Activated CD4-positive, alpha-beta T cell treated with anti-CD3 and anti-CD28 coated beads, Interleukin-2, amount 50 U/mL, for 16 hours (primary cell): ENCODE results near the gene VSIG10L2.
"Not testable (repeated sequence)": the region's sequence is repeated elsewhere in the genome, so short reads cannot be mapped to it uniquely, and the experiment has no call there.

Experiments
- DNase-seq: peaks from one replicate; pipeline ENCODE4 v3.0.0-alpha.2; 2020

VSIG10L2 gene

DNA sequence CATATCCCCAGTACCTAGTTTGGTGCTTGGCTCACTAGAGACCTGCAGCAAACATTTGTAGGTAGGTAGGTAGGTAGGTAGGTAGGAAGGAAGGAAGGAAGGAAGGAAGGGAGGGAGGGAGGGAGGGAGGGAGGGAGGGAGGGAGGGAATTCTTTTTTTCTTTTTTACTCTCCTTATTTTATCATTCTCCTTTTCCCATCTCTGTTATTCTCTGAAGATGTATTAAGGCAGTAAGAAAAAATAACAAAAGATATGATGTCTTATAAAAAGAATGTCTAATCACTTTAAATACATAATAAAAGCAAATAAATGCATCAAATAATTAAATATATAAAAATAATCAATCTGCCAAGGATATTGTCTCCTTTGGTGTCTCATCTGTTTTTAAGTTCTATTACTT lies 28.4 kb downstream of the VSIG10L2 start:
- DNase-seq, result no peak

DNA sequence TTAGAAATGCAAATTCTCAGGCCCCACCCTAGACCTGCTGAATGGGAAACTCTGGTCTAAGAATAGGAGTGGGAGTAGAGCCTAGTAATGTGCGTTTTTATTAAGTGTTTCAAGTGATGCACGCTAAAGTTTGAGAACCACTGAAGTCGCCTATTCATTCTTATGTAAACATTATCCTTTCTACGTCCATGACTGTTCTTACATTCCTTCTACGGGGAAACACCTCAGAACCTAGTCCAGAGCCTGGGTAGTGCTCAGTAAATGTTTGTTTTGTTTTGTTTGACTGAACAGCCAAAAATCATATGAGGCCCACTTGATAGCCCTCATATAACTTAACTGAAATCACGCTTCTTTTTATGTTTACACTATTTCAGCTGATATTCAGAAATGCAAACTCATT lies 29.8 kb downstream of the VSIG10L2 start:
- no peak for DNase-seq

DNA sequence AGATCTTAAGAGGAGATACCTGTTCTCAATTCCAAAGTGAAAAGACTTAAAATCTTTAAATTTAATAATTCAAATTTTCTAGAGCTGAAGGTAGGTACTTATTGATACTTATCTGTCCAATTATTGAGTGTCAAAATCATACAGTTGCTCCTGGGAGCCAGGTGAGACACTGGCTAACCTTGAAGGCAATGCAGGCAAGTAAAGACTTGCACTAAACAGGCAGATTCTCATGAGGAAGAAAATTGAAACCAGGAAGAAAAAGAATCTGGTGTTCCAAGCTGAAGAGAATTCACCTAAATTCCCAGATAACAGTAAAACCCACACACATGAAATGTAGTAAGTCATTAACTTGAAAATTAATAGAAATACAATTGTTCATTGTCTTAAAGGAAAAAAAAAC lies 30.3 kb downstream of the VSIG10L2 start:
- DNase-seq, result no peak

DNA sequence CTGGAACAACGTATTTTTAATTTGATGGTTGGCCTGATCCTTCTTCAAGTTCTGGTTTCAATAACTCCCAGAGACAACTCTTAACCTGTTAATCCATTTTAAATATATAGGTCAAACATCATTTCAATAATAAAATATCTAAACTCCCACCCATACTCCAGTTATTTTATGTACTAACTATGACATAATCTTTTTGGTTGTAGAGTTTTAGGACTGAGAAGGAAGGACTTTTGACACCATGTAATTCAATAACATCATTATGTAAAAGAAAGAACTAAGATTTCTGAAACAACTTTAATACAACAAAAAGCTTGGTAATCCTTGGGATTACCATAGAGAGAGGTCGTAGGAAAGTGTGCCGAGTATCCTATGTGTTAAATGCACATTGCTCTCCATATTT lies 31.5 kb downstream of the VSIG10L2 start:
- DNase-seq, result no peak

DNA sequence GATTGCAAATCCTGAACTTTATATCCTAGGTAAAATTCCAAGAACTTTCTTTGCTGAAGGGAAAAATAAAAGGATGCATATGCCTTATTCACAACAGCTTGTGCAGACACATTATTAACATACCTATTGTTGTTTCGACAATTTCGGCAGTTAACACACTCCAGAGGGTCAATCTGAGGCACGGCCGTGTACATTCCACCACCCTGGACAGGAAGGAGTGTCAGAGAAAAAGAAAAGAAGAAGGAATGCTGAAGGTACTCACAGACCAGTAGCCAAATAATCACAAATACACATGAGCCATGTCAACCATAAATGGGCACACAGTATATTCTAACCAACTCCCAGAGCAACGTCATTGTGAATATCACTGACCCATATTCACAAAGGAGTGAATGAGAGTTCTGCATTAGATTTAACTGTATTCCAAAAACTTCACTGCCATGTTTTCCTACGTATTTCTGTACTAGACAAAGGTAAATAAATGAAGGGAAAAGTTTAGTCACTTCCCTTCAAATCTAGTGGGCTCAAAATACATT lies 32.4 kb downstream of the VSIG10L2 start:
- no peak for DNase-seq

DNA sequence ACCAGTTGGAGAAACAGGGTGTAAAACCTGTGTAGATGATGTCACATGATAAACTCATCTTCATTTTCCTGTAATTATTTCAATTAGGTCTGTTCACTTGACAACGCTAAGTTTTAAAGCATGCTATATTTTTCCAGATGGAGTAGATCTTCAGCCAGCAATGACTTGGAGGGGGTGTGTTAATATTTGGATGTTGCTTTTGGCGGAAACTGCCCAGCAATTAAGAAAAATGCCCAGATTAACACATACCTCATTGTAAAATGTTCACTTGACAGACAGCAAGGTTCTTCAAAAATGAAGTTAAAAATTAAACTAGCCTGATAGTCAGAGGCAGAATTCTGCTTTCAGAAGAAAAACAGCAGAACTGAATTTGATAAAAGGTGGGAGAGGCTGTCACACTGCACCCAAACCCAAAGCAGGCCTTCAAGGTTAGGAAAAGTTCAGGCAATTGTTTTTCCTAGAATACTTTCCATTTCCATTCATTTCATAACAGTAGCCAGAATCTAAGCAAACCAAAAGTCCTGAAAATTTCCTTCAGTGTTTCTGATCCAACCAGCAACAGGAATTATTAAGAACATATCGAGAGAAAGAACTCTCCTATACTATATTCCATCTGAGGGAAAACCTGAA lies 33.0 kb downstream of the VSIG10L2 start:
- no peak for DNase-seq

DNA sequence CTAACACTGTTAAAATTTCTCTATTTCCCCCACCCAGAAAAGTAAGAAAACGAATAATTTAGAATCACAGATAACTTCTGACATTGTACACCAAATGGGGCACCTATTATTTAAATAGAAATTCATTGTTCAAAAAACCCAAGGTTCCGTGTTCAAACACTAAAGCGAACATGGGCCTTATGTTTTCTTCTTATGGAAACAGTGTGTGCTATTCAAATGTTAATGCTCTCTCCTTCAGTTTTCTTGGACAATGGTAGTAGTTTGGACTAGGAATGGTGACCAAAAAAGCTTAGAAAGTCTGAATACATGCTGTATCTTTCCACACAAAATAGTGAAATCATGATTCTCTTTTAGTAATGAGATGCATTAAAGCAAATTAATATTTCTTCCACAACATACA lies 33.7 kb downstream of the VSIG10L2 start:
- no peak for DNase-seq

DNA sequence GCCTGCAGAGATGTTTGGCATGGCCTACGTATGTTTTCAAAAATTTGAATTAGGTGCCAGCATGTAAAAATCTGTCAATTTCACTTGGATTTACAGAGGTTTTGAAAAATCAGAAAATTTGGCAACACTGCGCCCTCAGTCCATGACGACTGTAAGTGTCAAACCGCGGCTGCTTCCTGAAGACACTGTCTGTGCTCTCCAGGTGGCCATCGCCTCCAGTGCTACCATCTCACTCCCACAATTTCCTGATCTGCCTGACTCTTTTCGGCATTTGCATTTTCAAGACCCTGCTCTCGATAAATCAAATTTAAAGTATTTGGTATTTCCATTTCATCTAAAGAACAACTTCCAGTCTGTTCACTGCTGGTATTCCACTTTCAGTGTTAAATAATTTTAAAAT lies 34.6 kb downstream of the VSIG10L2 start:
- no peak for DNase-seq

DNA sequence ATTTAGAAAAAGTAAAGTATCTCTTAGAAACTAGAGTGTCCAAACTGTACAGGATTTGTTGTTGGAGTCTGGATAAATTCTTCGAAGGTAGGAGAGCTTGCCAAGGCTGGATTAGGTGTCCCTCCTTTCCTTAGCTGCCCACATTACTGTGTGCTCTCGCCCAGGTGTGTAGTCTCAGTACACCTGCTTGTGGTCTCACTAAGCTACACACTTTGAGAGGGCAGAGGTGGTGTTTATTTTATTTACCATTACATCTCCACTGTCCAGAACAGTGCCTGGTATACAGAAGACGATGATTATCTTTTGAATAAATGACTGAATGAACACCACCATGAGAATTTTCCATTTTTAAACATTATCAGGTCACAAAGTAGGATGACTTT lies 36.5 kb downstream of the VSIG10L2 start:
- DNase-seq, result no peak

DNA sequence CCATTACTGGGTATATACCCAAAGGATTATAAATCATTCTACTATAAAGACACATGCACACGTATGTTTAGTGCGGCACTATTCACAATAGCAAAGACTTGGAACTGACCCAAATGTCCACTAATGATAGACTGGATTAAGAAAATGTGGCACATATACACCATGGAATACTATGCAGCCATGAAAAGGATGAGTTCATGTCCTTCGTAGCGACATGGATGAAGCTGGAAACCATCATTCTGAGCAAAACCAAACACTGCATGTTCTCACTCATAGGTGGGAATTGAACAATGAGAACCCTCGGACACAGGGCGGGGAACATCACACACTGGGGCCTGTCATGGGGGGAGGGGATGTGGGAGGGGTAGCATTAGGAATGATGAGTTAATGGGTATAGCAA lies 40.1 kb downstream of the VSIG10L2 start:
- not testable (repeated sequence) for DNase-seq

DNA sequence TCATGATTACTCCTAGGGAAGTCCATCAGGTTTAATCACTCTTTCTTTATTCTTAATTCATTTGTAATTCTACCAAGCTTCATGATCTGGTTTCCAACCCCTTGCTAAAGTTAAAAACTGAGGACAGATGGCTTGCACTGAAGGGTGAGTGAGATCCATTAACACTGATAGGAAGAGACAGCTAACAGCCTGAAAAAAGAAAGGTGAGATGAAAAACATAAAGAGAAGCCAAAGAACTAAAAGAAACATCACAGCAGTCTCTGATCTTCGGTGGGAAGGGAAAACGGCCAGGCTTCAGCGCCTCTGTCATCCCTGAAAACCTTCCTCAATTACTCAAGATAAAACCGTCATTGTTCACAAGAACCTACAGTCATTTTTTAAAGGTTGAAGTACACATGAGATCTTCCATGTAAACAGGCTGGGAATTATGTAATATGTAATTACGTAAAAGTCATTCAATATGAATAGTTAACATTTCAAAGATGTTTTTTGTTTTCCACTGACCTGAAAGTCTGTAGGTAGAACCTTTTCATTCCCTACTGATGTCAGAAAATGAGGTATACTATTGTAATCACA lies 41.3 kb downstream of the VSIG10L2 start:
- DNase-seq, result no peak

DNA sequence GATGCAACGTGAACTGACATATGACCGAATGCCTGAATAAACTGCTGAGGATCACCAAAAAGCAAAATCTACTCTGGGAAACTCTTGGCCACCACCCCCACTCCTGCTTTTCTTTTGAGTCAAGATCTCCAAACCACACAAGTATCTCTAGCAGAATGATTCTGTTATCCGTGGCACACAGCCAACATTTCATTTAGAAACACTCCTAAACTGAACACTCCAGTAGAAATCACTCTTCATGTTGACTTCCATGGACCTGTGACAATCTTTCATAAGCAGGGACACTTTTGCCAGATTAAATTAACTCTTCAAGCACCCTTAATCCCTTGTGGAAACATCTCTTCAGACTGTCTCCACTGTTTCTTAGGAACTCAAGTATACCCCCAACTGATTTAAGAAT lies 44.4 kb downstream of the VSIG10L2 start:
- DNase-seq, result peak; percentile 47

DNA sequence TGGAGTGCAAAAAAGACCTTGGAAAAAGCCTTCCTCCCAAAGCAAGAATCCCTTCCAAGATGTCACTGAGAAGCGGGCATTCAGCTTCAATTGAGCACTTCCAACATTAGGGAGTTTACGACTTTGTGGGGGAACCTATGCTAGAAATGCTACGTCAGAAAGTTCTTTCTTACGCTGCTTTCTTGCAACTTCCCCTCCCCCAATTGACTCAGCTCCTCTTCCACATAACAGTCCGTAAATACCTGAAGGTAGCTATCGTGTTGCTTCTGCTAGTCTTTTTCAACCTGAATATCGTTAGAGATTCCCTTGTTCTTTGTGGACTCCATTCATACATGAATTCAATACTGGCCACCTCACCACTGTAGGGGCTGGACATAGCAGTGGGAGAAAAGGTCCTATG lies 47.0 kb downstream of the VSIG10L2 start:
- DNase-seq, result no peak

DNA sequence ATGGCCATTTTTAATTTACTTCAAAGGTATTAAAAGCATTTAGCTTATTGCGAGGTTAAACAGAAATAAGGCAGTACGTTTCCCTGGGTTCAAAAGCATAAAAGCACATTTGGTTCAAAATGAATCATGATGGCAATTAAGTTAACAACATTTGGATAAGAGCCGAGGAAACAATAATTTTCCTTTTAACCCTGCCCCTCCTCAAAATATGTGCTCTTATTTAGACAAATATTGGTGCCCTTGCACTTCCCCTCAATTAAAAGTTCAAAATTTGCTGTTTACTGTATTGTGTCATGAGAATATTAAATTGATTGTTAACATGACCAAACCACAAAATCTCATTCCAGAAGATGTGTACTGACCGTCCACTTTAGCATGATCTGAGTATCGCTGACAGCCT lies 48.7 kb downstream of the VSIG10L2 start:
- DNase-seq, result no peak

DNA sequence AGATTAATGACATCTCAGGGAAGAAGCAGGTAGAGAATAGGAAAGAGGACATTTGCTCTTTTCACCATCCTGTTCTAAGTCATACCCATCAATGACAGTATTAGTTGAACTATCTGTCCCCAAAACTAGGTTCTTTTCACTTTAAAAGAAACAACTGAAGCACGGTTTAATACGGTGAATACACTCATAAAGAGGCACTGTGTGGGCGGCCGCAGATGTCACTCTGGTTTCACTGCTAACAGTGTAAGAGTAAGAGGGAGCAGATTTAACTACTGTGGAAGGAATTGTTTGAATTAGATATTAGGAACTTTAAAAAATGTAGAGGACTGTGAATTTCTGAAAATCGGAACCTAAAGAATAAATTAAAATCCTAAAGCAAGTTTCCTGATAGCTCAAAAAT lies 49.5 kb downstream of the VSIG10L2 start:
- DNase-seq, result peak; percentile 52

DNA sequence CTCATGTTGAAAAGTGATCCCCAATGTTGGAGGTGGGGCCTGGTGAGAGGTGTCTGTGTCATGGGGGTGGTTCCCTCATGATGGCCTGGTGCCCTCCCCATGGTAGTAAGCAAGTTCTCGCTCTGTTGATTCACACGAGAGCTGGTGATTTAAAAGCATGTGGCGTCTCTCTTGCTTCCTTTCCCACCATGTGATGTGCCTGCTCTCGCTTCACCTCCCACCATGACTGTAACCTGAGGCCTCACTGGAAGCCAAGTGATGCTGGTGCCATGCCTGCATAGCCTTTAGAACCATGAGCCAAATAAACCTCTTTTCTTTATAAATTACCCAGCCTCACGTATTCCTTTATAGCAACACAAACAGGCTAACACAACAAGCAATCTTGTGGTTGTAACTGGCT lies 52.4 kb downstream of the VSIG10L2 start:
- no peak for DNase-seq

DNA sequence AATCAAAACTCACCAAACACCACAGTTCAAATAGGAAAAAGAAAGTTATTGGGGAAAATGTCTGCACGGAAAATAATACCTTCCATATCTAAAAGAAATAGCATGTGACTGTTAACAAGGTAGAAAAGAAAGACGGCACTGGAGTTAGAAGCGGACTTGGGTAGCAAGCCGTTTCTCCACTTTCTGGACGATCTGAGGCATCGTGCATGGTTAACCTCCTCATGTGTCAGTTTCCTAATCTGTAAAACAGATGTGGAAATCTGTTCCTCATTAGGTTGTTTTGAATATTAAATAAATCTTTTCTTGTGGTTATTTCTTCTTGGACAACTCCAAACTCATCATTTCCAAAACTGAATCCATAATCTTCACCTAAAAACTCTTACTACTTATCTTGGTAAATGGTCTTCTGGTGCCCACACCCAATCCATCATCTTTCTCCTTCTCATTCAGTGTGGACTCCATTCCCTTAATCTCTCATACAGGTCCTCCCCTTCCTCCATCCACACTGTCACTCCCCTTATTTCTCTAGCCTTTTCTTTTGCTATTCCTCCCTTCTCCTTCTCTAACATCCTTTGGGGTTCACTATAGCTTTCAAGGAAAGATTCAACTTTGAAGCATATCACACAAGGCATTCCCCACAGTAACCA lies 53.5 kb downstream of the VSIG10L2 start:
- DNase-seq, result no peak

DNA sequence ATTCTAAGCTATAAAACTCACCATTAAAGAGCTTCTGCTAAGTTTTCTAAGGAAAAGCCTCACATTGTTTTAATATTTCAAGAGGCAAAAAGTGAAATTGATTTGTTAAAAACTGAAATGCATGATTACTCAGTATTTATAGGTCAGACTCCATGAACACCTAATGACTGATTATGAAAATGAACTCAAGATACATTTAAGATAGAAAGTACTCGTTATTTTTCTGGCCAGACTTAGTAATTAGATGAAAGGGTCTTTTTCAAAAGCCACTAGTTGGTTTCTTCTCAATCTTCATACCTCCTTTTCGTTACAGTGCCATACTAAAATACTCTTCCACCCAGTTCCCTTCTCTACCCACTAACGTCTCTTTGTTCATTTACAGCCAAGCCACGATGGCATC lies 56.3 kb downstream of the VSIG10L2 start:
- DNase-seq, result peak; percentile 12
